Hepatocyte (in vitro differentiated cells): ENCODE measurements around the gene ZFP64. TPM values are rescaled to one million over a fixed set of nuclear protein-coding genes. Genes with fewer than 3 reads are reported as not detected.

Experiments used
- DNase-seq: peaks from one replicate; pipeline ENCODE4 v3.0.0-alpha.2; 2016; ENCODE audit warnings: low spot score
- H2AFZ ChIP-seq: fragments of 200-600 bp; sonication (generic); 2 replicates; pipeline ENCODE4 v1.6.0; 2016; ENCODE audit warnings: antibody characterized with exemption, mild to moderate bottlenecking
- H3K27ac ChIP-seq: fragments of 200-600 bp; sonication (generic); 2 replicates; pipeline ENCODE4 v1.5.1; 2016; ENCODE audit warnings: mild to moderate bottlenecking
- H3K27me3 ChIP-seq: fragments of 200-600 bp; sonication (generic); 2 replicates; pipeline ENCODE4 v1.6.1; 2016
- H3K36me3 ChIP-seq: fragments of 200-600 bp; sonication (generic); replicated peaks from 2 replicates; pipeline ENCODE4 v1.5.1; 2016; ENCODE audit warnings: low read depth; ENCODE audit not compliant: insufficient read depth
- H3K4me1 ChIP-seq: fragments of 200-600 bp; sonication (generic); 2 replicates; pipeline ENCODE4 v1.5.1; 2016; ENCODE audit warnings: mild to moderate bottlenecking, moderate library complexity; ENCODE audit not compliant: insufficient read depth
- H3K4me2 ChIP-seq: fragments of 200-600 bp; sonication (generic); 2 replicates; pipeline ENCODE4 v1.6.0; 2016
- H3K4me3 ChIP-seq: fragments of 200-600 bp; sonication (generic); 2 replicates; pipeline ENCODE4 v1.5.1; 2016; ENCODE audit warnings: mild to moderate bottlenecking
- H3K79me2 ChIP-seq: fragments of 200-600 bp; sonication (generic); 2 replicates; pipeline ENCODE4 v1.6.0; 2017; ENCODE audit warnings: mild to moderate bottlenecking
- H3K9me2 ChIP-seq: fragments of 200-600 bp; sonication (generic); replicated peaks from 2 replicates; pipeline ENCODE4 v1.6.0; 2017; ENCODE audit warnings: mild to moderate bottlenecking; ENCODE audit not compliant: insufficient read depth
- H3K9me3 ChIP-seq: fragments of 200-600 bp; sonication (generic); 2 replicates; pipeline ENCODE4 v1.5.1; 2016; ENCODE audit warnings: low read depth, mild to moderate bottlenecking
- H4K20me1 ChIP-seq: fragments of 200-600 bp; sonication (generic); 2 replicates; pipeline ENCODE4 v1.6.0; 2016; ENCODE audit warnings: mild to moderate bottlenecking; ENCODE audit not compliant: insufficient read depth, poor library complexity, severe bottlenecking
- CTCF ChIP-seq: fragments of 200-600 bp; sonication (generic); IDR thresholded peaks from 2 replicates; pipeline ENCODE4 v1.5.1; 2016; ENCODE audit warnings: antibody characterized with exemption, mild to moderate bottlenecking; ENCODE audit not compliant: poor library complexity
- EZH2 ChIP-seq: fragments of 200-600 bp; sonication (generic); IDR thresholded peaks from 2 replicates; pipeline ENCODE4 v1.6.1; 2016; ENCODE audit warnings: antibody characterized with exemption, mild to moderate bottlenecking, borderline replicate concordance
- EZH2phosphoT487 ChIP-seq: fragments of 200-600 bp; sonication (generic); IDR thresholded peaks from one replicate; pipeline ENCODE4 v1.6.1; 2018; ENCODE audit warnings: antibody characterized with exemption, mild to moderate bottlenecking, low read depth, moderate library complexity; ENCODE audit not compliant: unreplicated experiment, severe bottlenecking
- WGBS: methylation state at CpG from one replicate; pipeline ENCODE4 v1.1.6; 2016; ENCODE audit warnings: low lambda C conversion rate; ENCODE audit errors: missing lambda C conversion rate; 5-methylcytosine and 5-hydroxymethylcytosine counted together
- polyA plus RNA-seq: library from polyadenylated mRNA; unstranded; fragments of >200 nt; fragmentation: Nextera tagmentation; extraction: Ambion mirVana; gene quantifications from 2 replicates; pipeline ENCODE4 v1.2.1, GENCODE V29; 2016
- total RNA-seq: library from RNA; depleted of rRNA; stranded (reverse); fragments of >200 nt; gene quantifications from 2 replicates; pipeline ENCODE4 v1.2.3, GENCODE V29; 2014

The ZFP64 gene
- total and polyA plus RNA-seq, 2 experiments from 2014 or later, result 9.3 to 10.0 TPM

DNA sequence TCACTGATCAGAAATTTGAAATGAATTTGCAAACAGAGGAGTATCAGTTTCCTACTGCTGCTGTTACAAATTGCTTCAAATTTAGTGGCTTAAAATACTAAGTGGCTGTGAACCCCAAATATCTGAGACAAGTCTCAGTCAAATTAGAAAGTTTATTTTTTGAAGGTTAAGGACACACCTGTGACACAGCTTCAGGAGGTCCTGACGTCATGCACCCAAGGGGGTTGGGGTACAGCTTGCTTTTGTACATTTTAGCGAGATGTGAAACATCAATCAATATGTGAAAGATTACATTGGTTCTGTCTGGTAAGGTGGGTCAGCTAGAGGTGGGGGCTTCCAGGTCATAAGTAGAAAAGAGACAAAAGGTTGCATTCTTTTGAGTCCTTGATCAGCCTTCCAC is 21.4 kb upstream of the ZFP64 start:
- Histone ChIP-seq H3K9me2 (no peaks in the 10 kb centered on the region), H3K79me2 (no peaks in the 10 kb centered on the region), H2AFZ (no peak overlapping the region), H3K36me3 (no peaks in the 10 kb centered on the region), H3K9me3 (no peaks in the 10 kb centered on the region), H3K27ac (no peak overlapping the region), H4K20me1 (no peaks in the 10 kb centered on the region), H3K27me3 (no peaks in the 10 kb centered on the region), H3K4me3 (no peak overlapping the region), H3K4me1 (no peaks in the 10 kb centered on the region), H3K4me2 (no peak overlapping the region)
- no peak for DNase-seq
- WGBS, result 85% methylated on average over 2 of the region's 2 CpGs
- TF ChIP-seq CTCF (no peak), EZH2phosphoT487 (no peak), EZH2 (no peak)

DNA sequence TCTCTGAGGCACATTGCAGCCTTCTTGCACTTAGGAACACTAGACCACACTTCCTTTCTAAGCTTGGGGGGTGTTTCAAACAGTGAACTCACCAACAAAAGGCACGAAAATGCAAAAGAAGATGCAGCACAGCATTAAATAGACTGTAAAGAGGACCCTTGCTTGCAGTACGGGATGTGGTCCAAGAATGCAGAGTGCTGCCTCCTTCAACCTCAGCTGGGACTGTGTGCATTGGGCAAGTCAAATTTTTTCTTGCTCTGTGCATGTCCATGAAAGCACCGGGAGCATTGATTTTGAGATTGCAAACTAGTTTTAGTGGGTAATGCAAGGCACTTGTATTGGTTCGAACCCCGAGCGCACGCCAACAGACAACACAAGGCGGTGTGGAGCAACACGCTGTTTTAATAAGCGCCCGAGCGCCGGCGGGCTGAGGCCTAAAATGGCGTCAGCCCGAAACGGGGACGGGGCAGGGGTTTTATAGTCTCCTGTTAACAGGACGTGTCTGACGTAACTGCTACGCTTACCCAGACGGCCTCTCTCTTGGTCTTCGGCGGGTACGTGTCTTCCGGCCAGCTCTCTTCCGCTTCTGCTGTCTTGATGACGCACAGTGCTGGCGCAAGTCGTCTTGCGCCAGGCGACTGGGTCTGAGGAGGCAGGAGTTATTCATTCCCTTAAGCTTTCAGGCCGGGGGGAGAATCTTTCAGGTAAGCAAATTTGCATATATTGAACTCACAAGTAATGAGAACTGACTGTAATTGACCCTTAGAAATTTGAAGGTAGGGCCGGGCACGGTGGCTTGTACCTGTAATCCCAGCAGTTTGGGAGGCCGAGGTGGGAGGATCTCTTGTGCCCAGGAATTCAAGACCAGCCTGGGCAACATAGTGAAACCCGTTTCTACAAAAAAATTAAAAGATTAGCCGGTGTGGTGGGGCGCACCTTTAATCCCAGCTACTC is 18.7 kb upstream of the ZFP64 start:
- H3K9me2 ChIP-seq, result no peaks in the 10 kb centered on the region
- H3K9me3 ChIP-seq, result no peaks in the 10 kb centered on the region
- no peaks in the 10 kb centered on the region for H3K79me2 ChIP-seq
- 93% methylated on average over 39 of the region's 39 CpGs for WGBS
- H3K4me1 ChIP-seq, result no peaks in the 10 kb centered on the region
- H2AFZ ChIP-seq, result no peak overlapping the region
- no peaks in the 10 kb centered on the region for H3K36me3 ChIP-seq
- H4K20me1 ChIP-seq, result no peaks in the 10 kb centered on the region
- TF ChIP-seq EZH2 (no peak), EZH2phosphoT487 (no peak), CTCF (no peak)
- DNase-seq, result no peak
- no peak overlapping the region for H3K27ac ChIP-seq
- no peak overlapping the region for H3K4me2 ChIP-seq
- H3K4me3 ChIP-seq, result no peak overlapping the region
- H3K27me3 ChIP-seq, result no peaks in the 10 kb centered on the region

- Histone ChIP-seq H4K20me1 (no peaks in the 10 kb centered on the region), H3K4me1 (no peaks in the 10 kb centered on the region), H3K4me3 (no peak overlapping the region), H3K4me2 (no peak overlapping the region), H3K9me2 (no peaks in the 10 kb centered on the region), H3K79me2 (no peaks in the 10 kb centered on the region), H3K36me3 (no peaks in the 10 kb centered on the region), H3K9me3 (no peaks in the 10 kb centered on the region), H3K27ac (no peak overlapping the region), H3K27me3 (no peaks in the 10 kb centered on the region), H2AFZ (no peak overlapping the region)
- WGBS, result 31% methylated on average over 4 of the region's 4 CpGs
- TF ChIP-seq EZH2, result no peak
- TF ChIP-seq CTCF, result no peak
- TF ChIP-seq EZH2phosphoT487, result no peak
- no peak for DNase-seq
These were observed 17.6 kb upstream of the ZFP64 start for GRCh38 chr20:52209154-52209571.
